ENCODE data around the gene F10.

DNA sequence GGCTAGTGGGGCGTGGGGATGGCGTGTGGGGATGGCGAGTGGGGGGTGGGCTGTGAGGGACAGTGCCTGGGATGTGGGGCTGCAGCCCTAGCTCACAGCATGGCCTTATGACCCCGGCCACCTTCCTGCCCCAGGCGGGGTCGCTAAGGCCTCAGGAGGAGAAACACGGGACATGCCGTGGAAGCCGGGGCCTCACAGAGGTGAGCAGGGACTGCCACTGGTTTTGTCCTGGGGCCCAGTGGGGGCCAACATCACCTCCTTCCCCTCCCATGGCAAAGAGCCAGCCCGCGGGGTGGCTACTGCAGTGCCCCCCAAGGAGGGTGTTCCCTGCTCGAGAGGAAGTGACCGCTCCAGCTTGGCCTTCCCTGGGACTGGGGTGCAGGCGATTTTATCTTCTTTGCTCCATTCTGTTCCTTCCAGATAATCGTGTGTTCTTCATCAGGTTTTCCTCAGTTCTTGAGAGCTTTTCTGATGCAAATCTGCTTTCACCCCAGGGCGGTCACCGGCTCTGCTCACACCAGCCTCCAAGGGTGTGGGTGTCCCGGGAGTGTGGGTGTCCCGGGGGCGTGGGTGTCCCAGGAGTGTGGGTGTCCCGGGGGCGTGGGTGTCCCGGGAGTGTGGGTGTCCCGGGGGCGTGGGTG is 15.8 kb upstream of the F10 start:
- TF ChIP-seq, protein P1, sequence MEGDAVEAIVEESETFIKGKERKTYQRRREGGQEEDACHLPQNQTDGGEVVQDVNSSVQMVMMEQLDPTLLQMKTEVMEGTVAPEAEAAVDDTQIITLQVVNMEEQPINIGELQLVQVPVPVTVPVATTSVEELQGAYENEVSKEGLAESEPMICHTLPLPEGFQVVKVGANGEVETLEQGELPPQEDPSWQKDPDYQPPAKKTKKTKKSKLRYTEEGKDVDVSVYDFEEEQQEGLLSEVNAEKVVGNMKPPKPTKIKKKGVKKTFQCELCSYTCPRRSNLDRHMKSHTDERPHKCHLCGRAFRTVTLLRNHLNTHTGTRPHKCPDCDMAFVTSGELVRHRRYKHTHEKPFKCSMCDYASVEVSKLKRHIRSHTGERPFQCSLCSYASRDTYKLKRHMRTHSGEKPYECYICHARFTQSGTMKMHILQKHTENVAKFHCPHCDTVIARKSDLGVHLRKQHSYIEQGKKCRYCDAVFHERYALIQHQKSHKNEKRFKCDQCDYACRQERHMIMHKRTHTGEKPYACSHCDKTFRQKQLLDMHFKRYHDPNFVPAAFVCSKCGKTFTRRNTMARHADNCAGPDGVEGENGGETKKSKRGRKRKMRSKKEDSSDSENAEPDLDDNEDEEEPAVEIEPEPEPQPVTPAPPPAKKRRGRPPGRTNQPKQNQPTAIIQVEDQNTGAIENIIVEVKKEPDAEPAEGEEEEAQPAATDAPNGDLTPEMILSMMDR (conservative IDR thresholded peaks at IDR 0.05): no peak
- no peak for TF ChIP-seq EZH2 (IDR thresholded peaks at IDR 0.05; ENCODE audit: low read depth)

Data from PC-9 (cell line).